AG04449 (cell line): ENCODE results near the gene CCM2.
"Not testable (repeated sequence)": the region's sequence is repeated elsewhere in the genome, so short reads cannot be mapped to it uniquely, and the experiment has no call there.

ENCODE experiments used
- CTCF ChIA-PET: fragments of 350-600 bp; formaldehyde crosslinking; extraction: SDS; loops from one replicate; lab custom pipeline; 2021; ENCODE audit warnings: antibody characterized with exemption; lab: Yijun Ruan, JAX
- POLR2A ChIA-PET: fragments of 400-600, 350-600 bp; formaldehyde crosslinking; extraction: SDS; loops from one replicate; lab custom pipeline; 2020; ENCODE audit warnings: antibody characterized with exemption, inconsistent platforms; lab: Yijun Ruan, JAX
- DNase-seq: peaks from one replicate; pipeline ENCODE4 v3.0.0-alpha.2; 2010; ENCODE audit warnings: low read depth, low spot score
- H3K4me3 ChIP-seq: 2 replicates; pipeline ENCODE4 v1.5.1; 2011; ENCODE audit warnings: low read depth, mild to moderate bottlenecking, control low read depth, low read length
- TF ChIP-seq, protein P1 (sequence below): IDR thresholded peaks from one replicate; pipeline ENCODE4 v1.5.1; 2011; ENCODE audit warnings: mild to moderate bottlenecking, moderate library complexity, low read length, control low read depth, inconsistent platforms; ENCODE audit not compliant: insufficient read depth; ENCODE audit errors: missing control alignments

CCM2 gene

DNA sequence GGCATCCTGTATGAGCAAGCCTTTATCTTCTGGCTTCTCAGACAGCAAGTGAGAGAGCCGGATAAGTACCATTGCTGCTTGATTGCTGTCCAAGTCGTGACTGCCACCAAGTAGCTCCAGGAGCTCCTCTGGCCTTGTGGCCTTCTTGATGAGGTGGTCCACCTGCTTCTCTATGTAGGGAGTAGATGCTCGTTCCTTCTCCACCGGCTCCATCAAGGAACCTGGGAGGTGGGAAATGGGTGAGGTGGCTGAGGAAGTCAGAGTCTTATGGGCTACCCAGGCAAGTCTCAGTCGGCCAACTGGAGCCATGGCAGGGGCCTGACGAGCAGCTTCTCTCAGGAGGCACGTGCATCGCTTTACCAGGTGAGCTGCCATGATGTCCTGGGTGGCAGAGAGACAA is 108.9 kb downstream of the CCM2 start:
- no peak for DNase-seq
- CTCF ChIA-PET: no interaction called here
- no peak overlapping the region for H3K4me3 ChIP-seq
- POLR2A ChIA-PET: no interaction called here
- TF ChIP-seq, protein P1, sequence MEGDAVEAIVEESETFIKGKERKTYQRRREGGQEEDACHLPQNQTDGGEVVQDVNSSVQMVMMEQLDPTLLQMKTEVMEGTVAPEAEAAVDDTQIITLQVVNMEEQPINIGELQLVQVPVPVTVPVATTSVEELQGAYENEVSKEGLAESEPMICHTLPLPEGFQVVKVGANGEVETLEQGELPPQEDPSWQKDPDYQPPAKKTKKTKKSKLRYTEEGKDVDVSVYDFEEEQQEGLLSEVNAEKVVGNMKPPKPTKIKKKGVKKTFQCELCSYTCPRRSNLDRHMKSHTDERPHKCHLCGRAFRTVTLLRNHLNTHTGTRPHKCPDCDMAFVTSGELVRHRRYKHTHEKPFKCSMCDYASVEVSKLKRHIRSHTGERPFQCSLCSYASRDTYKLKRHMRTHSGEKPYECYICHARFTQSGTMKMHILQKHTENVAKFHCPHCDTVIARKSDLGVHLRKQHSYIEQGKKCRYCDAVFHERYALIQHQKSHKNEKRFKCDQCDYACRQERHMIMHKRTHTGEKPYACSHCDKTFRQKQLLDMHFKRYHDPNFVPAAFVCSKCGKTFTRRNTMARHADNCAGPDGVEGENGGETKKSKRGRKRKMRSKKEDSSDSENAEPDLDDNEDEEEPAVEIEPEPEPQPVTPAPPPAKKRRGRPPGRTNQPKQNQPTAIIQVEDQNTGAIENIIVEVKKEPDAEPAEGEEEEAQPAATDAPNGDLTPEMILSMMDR: no peak

DNA sequence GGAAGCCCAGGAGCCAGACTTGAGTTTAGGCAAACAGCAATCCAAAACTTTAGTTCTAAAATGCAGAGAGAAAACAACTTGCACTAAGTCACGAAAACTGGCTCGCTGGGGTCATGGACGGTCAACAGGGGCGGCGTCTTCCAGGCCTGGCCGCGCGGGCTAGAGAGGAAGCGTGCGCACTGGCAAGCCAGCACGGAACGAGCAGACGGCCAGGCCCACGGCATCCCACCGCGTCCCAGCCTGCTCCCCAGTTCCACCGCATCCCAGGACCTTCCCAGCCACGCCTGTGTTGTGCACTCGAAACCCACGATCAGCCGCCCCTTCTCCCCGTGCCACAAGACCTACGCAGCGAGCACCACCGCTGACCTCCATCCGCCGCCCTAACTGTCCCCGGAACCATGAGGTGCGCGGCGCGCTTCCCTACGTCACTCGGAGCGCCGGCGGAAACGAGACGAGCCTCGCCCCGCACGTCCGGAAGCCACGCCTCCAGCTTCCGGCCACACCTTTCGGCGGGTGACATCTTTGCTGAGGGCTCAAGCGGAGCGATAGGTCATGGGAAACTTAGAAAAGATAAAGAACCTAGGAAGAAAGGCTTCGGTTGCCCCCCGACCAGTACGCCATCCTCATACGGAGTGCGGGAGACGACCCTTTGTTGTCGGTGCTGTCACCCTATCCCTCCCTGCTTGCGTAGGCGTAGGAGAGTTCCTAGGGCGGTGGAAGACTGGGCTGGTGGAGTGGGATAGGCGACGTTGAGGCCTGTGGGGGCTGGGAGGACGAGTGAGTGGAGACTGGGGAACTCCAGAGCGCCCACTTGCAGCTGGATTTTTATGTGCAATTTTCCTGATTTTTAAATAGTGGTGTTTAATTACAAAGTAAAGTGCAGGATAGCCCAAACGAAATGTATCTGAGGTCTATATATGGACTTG is 111.6 kb downstream of the CCM2 start, which contains the start of gene TBRG4:
Gene TBRG4, minus strand, starts transcription at position 400 of the 926 bp plus-strand sequence. CDS start 2,460 bp downstream, outside the sequence.
- POLR2A ChIA-PET: interaction anchor here (0.5 to 1.4 kb wide), 5 partner anchors 19 to 220 kb away, joined by 3 to 5 read pairs (median 3); no protein-coding TSS in a partner anchor
- TF ChIP-seq, protein P1: peak; percentile 28
- CTCF ChIA-PET: interaction anchor here (1.1 to 3.9 kb wide), 2 partner anchors 16 to 25 kb away, joined by 3 to 16 read pairs; no protein-coding TSS in a partner anchor
- peak; percentile 45 for DNase-seq
- peak within 1 kb of the TSS; percentile 100 for H3K4me3 ChIP-seq

DNA sequence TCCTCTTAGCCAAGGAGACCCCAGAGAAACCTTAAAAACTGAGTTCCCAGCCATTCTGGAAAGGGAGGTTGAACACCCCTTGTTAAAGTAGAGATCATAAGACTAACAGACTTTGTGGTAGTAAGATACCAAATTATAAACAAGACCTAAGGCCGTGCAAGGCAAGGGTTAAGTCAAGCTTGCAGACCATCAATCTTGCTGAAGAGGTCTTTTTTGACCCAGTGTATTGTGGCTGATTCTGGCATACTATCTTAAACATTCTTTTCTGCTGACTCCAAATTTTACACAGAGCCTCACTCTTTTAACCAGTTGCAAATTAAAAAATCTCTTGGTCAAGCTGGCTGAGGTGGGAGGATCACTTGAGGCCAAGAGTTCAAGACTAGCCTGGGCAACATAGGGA is 112.6 kb downstream of the CCM2 start:
- ChIA-PET CTCF (interaction anchor here (1.1 to 3.9 kb wide), 3 partner anchors 15 to 24 kb away, joined by 3 to 16 read pairs (median 4); no protein-coding TSS in a partner anchor), POLR2A (no interaction called here)
- DNase-seq: no peak
- no peak overlapping the region for H3K4me3 ChIP-seq
- TF ChIP-seq, protein P1: no peak

DNA sequence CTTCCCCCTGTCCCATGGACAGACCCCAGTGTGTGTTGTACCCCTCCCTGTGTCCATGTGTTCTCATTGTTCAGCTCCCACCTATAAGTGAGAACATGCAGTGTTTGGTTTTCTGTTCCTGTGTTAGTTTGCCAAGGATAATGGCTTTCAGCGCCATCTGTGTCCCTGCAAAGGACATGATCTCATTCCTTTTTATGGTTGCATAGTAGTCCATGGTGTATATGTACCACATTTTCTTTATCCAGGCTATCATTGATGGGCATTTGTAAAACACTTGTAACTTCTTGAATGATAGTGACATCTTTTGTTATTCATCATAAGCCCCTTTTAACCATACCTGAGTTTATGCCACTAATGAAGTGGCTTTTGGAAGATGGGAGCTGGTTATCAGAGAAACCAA is 114.3 kb downstream of the CCM2 start:
- POLR2A ChIA-PET, H3K4me3 ChIP-seq, DNase-seq: not testable (repeated sequence)
- CTCF ChIA-PET: interaction anchor here (1.0 to 1.5 kb wide), 3 partner anchors 13 to 549 kb away, joined by 3 to 6 read pairs (median 3); no protein-coding TSS in a partner anchor

DNA sequence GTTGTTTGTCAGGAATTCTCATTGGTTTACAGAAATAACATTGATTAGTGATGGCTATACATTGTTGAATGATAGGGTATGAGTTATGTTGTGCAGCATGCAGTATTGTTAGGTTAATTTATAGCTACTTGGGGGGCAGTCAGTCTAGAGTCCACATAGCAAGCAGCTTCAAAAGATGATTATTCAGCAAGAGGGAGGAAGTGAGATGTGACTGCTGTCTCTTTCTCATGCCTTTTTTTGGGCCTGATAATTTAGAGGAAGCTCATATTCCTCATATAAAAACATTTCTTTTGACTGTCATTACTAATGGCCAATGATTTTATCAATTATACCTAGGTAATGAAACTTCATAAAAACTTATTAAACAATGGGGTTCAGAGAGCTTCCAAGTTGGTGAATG is 114.9 kb downstream of the CCM2 start:
- ChIA-PET CTCF (interaction anchor here (1.3 to 1.5 kb wide), 2 partner anchors 12 to 21 kb away, joined by 3 to 6 read pairs; no protein-coding TSS in a partner anchor), POLR2A (no interaction called here)
- TF ChIP-seq, protein P1: no peak
- no peak for DNase-seq
- no peak overlapping the region for H3K4me3 ChIP-seq

DNA sequence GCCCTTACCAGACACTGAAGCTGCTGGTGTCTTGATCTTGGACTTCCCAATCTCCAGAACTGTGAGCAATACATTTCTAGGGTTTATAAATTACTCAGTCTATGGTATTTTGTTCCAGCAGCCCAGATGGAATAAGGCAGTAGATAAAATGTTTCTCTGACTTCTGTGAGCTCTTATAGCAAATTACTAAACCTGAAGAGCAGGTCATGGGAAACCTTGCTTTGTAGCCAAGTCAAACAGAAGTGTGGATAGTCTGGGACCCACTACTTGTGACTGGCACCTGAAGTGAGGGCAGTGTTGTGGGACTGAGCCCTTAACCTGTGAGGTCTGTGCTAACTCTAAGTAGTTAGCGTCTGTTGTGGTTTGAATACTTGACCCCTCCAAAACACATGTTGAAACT is 116.0 kb downstream of the CCM2 start:
- H3K4me3 ChIP-seq: no peak overlapping the region
- DNase-seq: no peak
- ChIA-PET CTCF (no interaction called here), POLR2A (no interaction called here)
- TF ChIP-seq, protein P1: no peak
